ENCODE results near the gene SRRM5. TPM values are rescaled to one million over a fixed set of nuclear protein-coding genes. Genes with fewer than 3 reads are reported as not detected.
A peak's percentile ranks its signal among the peaks of the same experiment; 100 is the strongest.

Gene SRRM5
- total RNA-seq, 1 donor from 2014 or later: 0.23 TPM

- no peaks in the 10 kb centered on the region for H3K9me3 ChIP-seq (ENCODE audit: insufficient read depth, low read depth, low read length)
- H3K27ac Mint-ChIP-seq (ENCODE audit: unreplicated experiment): no peak overlapping the region
- H3K9ac ChIP-seq (ENCODE audit: low read length): no peak overlapping the region
- no peak overlapping the region for H3K27ac ChIP-seq (ENCODE audit: low read depth, low read length)
- DNase-seq (ENCODE audit: low read depth) (no peak), FAIRE-seq (no peak)
- no peak overlapping the region for H3K4me2 ChIP-seq (ENCODE audit: low read length)
- H3K36me3 ChIP-seq (ENCODE audit: insufficient read depth, low read length): peaks cover 79% of the 10 kb centered on the region
- peaks cover 87% of the 10 kb centered on the region for H3K79me2 ChIP-seq (ENCODE audit: insufficient read depth, low read length)
- peaks cover 3% of the 10 kb centered on the region for H3K4me1 ChIP-seq (ENCODE audit: insufficient read depth, low read length)
- no peaks in the 10 kb centered on the region for H3K27me3 ChIP-seq (ENCODE audit: insufficient read depth, low read length)
- no peaks in the 10 kb centered on the region for H3K4me1 Mint-ChIP-seq (ENCODE audit: low read depth, unreplicated experiment)
- H3K9me3 Mint-ChIP-seq (ENCODE audit: unreplicated experiment): no peaks in the 10 kb centered on the region
- H3K36me3 Mint-ChIP-seq (ENCODE audit: low read depth, unreplicated experiment): peaks cover 38% of the 10 kb centered on the region
- TF ChIP-seq CTCF (IDR thresholded peaks at IDR 0.05; ENCODE audit: insufficient read depth, low read depth, low read length): peak; percentile 39
- no peak for TF ChIP-seq EZH2 (IDR thresholded peaks at IDR 0.05; ENCODE audit: insufficient read depth, low read length)
- peaks cover 88% of the 10 kb centered on the region for H4K20me1 ChIP-seq (ENCODE audit: insufficient read depth, low read length)
- no peak overlapping the region for H3K4me3 ChIP-seq (ENCODE audit: insufficient read depth, low read depth, low read length)
- no peak overlapping the region for H2AFZ ChIP-seq (ENCODE audit: low read depth, low read length)
- H3K27me3 Mint-ChIP-seq (ENCODE audit: low read depth, unreplicated experiment): no peaks in the 10 kb centered on the region
- H3K4me3 Mint-ChIP-seq (ENCODE audit: unreplicated experiment): no peak overlapping the region
Measured at GRCh38 chr19:43662487-43662886, 50.6 kb downstream of the SRRM5 start.

- Histone ChIP-seq H3K79me2 (ENCODE audit: insufficient read depth, low read length) (peaks cover 83% of the 10 kb centered on the region), H3K27me3 (ENCODE audit: insufficient read depth, low read length) (no peaks in the 10 kb centered on the region), H3K4me2 (ENCODE audit: low read length) (no peak overlapping the region), H3K27ac (ENCODE audit: low read depth, low read length) (no peak overlapping the region), H3K36me3 (ENCODE audit: insufficient read depth, low read length) (peaks cover 69% of the 10 kb centered on the region), H3K4me1 (ENCODE audit: insufficient read depth, low read length) (peaks cover 9% of the 10 kb centered on the region), H2AFZ (ENCODE audit: low read depth, low read length) (no peak overlapping the region), H3K4me3 (ENCODE audit: insufficient read depth, low read depth, low read length) (no peak overlapping the region), H3K9me3 (ENCODE audit: insufficient read depth, low read depth, low read length) (no peaks in the 10 kb centered on the region), H4K20me1 (ENCODE audit: insufficient read depth, low read length) (peaks cover 81% of the 10 kb centered on the region), H3K9ac (ENCODE audit: low read length) (no peak overlapping the region)
- Mint-ChIP-seq H3K27me3 (ENCODE audit: low read depth, unreplicated experiment) (no peaks in the 10 kb centered on the region), H3K4me1 (ENCODE audit: low read depth, unreplicated experiment) (peaks cover 5% of the 10 kb centered on the region), H3K4me3 (ENCODE audit: unreplicated experiment) (no peak overlapping the region), H3K27ac (ENCODE audit: unreplicated experiment) (no peak overlapping the region), H3K36me3 (ENCODE audit: low read depth, unreplicated experiment) (peaks cover 36% of the 10 kb centered on the region), H3K9me3 (ENCODE audit: unreplicated experiment) (no peaks in the 10 kb centered on the region)
- FAIRE-seq (no peak), DNase-seq (ENCODE audit: low read depth) (no peak)
- TF ChIP-seq CTCF (IDR thresholded peaks at IDR 0.05; ENCODE audit: insufficient read depth, low read depth, low read length) (no peak), EZH2 (IDR thresholded peaks at IDR 0.05; ENCODE audit: insufficient read depth, low read length) (no peak)
Measured at GRCh38 chr19:43664018-43664417, 52.1 kb downstream of the SRRM5 start.

Other genes starting within 250 kb of the SRRM5 start
- not detected in 2 replicates for gene TEX101, start 197.2 kb upstream of the SRRM5 start, total RNA-seq
- gene LYPD3, start 146.5 kb upstream of the SRRM5 start, total RNA-seq: 0.22 and 0.54 TPM in 2 replicates
- gene PHLDB3, start 107.3 kb upstream of the SRRM5 start, total RNA-seq: 13.4 and 14.0 TPM in 2 replicates
- 43.7 and 50.7 TPM in 2 replicates for gene ETHE1, start 84.9 kb upstream of the SRRM5 start, total RNA-seq
- gene ZNF575, start 78.9 kb upstream of the SRRM5 start, total RNA-seq: 1.3 and 1.4 TPM in 2 replicates
- 14.6 and 14.7 TPM in 2 replicates for gene XRCC1, start 36.6 kb upstream of the SRRM5 start, total RNA-seq
- gene PINLYP, start 36.3 kb upstream of the SRRM5 start, total RNA-seq: 0.30 and 0.96 TPM in 2 replicates
- 49.8 and 60.7 TPM in 2 replicates for gene IRGQ, start 16.0 kb upstream of the SRRM5 start, total RNA-seq
- 13.8 and 14.5 TPM in 2 replicates for gene ZNF576, start 15.5 kb upstream of the SRRM5 start, total RNA-seq
- 53.4 and 54.7 TPM in 2 replicates for gene ZNF428, start 7.5 kb downstream of the SRRM5 start, total RNA-seq
- 40.8 and 52.1 TPM in 2 replicates for gene CADM4, start 27.8 kb downstream of the SRRM5 start, total RNA-seq
- gene PLAUR, start 58.1 kb downstream of the SRRM5 start, total RNA-seq: 112 and 116 TPM in 2 replicates
- gene IRGC, start 104.0 kb downstream of the SRRM5 start, total RNA-seq: not detected in 2 replicates
- 35.0 and 37.0 TPM in 2 replicates for gene SMG9, start 142.9 kb downstream of the SRRM5 start, total RNA-seq
- 2.6 and 3.6 TPM in 2 replicates for gene KCNN4, start 168.9 kb downstream of the SRRM5 start, total RNA-seq
- not detected in 2 replicates for gene LYPD5, start 190.4 kb downstream of the SRRM5 start, total RNA-seq
- 10.1 and 11.9 TPM in 2 replicates for gene ZNF283, start 215.2 kb downstream of the SRRM5 start, total RNA-seq